Activated gamma-delta T cell treated with Interleukin-2 at 50 U/mL for 16 hours (primary cell): Measurements from ENCODE around the gene GPC6.

Experiments
- DNase-seq: peaks from one replicate; pipeline ENCODE4 v3.0.0-alpha.2; 2020

GPC6 gene

DNA sequence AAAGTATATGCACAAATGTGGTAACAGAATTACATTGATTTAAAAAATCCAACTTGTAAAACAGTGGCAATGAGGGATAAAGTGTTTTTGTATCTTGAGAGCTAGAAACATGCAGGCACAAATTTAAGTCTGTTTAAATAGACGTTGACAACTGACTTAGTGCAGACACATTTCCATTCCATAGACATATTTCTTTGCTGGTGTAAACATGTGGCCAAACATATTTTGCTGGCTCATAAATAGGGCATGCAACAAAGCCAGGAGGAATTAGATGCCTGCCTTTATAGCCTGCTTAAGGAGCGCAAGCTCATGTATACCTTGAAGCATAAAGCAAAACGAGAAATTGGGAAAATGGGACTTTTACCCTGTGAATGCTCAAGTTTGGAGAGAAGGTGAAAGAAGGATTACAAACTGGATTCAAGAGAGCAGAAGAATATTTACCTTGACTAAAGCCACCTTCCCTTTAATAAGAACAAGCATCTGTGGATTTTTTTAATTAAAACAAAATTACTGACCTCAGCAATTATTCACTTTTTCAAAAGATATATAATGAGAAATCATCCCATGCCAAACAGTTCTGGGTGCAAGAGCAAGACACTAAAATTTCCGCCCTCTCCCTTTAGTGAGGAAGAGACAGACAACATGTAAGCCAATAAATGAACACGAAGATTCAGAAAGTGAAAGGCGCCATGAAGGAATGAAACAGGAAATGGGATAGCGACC lies 1181.9 kb downstream of the GPC6 start:
- no peak for DNase-seq

- no peak for DNase-seq
These were observed 1185.1 kb downstream of the GPC6 start for GRCh38 chr13:94411747-94412146.

DNA sequence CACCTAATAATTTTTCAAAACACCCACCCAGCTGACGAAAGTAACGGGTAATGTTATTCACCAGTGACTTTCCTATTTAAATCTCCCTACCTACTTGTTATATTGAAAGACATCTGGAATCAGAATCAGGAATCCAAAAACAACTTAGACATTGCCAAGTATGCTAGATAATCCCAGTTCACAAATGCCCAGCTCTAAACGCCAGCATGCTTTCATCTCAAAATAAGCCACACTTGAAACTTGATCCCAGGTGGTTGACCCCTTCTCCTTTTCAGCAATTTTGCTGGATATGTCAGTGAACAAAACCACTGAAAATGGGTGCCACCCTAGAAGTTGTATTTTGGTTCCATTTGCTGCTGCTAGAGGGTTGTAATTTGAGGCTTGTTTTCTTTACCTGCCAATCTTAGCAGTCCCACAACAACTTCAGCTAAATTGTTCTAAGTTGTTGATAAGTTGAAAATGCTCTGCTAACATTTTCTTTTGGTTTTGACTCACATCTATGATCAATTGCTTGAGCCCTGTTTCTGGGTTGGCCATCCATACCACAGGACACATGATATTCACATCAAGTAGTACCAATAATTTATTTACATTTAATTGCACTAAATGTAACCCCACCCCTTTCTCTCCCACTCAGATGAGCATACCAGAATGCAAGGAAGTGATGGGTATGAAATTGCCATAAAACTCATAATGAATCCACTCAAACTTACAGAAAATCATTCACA lies 1186.4 kb downstream of the GPC6 start:
- no peak for DNase-seq

DNA sequence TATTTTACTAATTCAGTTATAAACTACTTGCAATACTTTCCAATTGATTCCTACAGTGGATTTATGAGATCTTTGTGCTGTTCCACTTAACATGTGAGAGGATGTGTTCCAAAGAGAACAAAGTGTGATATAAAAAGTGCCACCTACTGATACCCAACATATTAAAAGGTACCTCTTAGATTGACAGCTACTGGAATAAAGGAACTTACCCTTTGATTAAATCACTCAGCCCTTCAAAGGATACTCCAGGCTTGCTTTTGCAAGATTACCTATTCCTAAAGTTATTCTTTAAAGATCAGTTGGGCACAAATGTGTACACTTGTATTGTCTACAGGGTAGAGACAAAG lies 1187.0 kb downstream of the GPC6 start:
- DNase-seq, result no peak

DNA sequence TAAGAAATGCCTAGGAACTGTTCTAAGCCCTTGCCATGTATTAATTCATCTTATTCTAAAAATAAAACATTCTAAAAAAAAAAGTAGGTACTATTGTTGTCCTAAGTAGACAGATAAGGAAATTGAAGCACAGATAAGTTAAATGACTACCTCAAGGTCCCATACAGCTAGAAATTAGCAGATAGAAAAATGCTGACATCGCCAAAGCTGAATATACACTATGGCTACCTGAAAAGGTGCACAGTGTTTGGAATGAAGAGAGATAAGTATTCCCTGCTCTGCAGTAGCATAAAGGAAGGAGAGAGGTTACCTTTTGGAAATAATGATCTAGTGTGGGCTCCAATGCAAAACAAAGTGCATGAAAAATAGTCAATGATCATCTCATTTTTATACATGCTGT lies 1187.5 kb downstream of the GPC6 start:
- DNase-seq, result no peak

GRCh38 chr13:94414708-94415107 lies 1188.1 kb downstream of the GPC6 start:
- DNase-seq, result no peak

DNA sequence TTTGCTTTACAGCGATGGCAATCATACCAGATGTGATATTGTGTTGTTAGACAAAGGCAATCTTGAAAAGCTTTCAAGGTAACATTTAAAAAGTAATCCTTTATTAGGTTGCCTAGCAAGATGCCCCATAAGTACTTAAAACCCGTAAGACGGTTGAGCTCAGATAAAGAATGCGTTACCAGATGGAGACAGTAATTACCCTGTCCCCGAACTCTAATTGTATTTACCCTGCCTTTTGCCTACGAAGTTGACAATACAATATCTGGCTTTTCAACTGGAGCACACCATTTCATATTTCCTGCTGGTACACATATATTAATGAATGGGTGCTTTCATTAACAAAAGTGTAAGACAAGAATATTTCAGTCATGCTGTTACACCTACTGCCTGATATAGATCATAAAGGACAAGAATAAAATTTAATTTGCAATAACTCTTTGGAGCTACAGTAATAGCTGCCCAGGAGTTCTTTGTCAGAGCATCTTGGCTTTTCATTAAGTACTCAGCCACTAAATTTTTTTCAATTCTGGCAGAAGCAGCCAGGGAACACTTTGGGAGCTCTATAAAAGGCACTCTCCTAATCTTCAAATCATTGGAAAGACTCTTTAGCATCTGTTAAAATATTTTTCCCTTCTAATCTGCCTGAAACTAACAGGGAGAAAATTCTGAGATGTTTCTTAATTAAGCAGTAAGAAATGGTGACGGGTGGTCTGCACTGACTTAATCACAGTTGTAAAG lies 1189.1 kb downstream of the GPC6 start:
- no peak for DNase-seq

DNA sequence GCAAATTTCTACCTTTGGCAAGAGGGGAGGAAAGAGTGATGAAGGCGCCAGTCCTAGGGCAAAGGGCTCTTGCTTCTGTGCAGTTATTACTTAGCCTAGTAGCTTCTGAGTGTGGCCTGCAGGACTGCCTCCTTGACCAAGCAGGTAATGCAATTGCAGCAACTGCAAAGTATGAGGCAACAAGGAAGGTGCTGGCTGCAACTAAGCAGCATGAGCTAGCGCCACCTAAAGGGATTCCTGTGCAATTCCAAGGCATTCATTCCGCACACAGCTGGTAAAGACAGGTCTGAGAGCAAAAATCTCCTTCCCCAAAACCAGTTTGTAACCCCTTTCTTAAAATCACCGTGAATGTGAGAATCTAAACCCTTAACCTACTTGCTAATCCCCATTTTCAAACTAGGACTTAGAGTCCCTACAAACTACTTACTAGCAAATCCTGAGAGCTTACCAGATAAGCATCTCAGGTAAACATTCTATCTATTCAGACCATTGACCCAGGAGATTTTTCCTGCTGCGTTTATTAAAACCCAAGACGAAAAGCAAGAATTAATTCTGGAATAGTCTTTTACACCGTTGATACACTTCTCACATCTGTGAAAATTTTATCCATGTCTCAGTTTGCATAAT lies 1190.0 kb downstream of the GPC6 start:
- no peak for DNase-seq

DNA sequence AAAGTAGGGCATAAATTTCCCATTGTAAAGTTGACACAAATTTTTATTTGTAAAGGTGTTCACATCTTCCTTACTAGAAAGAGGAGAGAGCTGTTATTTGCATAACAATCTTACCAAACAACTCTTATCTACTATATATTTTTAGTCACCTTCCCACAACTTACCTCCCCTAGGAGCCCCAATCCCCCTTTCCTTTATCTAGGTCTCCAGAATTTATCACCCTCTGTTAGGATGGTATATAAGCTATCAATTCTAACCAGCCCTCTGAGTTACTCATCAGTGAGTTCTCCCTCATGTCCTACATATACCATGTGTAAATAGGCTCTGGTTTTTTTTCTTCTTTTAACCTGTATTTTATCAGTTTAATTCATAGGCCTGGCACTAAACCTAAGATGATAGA lies 1190.7 kb downstream of the GPC6 start:
- DNase-seq, result no peak

GRCh38 chr13:94419304-94419924 lies 1192.8 kb downstream of the GPC6 start:
- DNase-seq, result no peak

DNA sequence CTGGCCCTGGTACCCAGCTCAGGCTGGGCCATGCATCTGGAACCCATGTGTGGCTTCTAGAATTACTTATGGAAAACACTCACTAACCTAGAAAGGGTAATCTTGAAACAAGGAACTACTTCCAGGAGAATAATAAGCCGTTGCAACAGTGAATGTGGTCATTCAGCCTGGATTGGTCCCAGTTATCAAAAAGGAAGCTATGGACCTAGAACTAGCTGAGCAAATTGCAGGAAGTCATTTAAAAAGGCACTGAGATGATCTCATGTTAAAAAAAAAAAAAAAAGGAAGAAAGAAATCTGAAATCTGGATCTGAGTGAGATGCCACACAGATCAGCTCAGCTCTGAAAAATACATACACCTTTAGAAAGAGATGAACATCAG lies 1193.3 kb downstream of the GPC6 start:
- no peak for DNase-seq

- DNase-seq, result no peak
These were observed 1200.8 kb downstream of the GPC6 start for GRCh38 chr13:94427313-94427953.

DNA sequence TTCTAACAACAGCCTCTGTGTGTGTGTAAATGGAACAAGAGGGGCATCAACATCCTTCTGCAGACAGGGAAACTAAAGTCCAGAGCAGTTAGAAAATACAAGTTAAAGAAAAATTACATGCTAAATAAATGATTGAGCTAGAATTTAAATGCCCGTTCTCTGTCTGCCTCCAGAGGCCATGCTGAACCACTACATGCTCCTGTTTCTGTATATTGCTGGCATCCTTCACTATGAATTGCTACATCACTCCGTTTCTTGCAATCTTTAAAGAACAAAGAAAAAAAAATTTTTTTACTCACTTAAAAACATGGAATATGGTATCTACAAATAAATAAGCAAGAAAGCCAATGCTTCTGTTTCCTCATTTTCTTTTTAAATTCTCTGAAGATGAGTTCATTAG lies 1205.0 kb downstream of the GPC6 start:
- DNase-seq, result no peak

GRCh38 chr13:94431987-94432386 lies 1205.4 kb downstream of the GPC6 start:
- no peak for DNase-seq

GRCh38 chr13:94433055-94433961 lies 1206.7 kb downstream of the GPC6 start:
- DNase-seq, result no peak

- DNase-seq, result no peak
These were observed 1209.1 kb downstream of the GPC6 start for GRCh38 chr13:94435604-94436226.

DNA sequence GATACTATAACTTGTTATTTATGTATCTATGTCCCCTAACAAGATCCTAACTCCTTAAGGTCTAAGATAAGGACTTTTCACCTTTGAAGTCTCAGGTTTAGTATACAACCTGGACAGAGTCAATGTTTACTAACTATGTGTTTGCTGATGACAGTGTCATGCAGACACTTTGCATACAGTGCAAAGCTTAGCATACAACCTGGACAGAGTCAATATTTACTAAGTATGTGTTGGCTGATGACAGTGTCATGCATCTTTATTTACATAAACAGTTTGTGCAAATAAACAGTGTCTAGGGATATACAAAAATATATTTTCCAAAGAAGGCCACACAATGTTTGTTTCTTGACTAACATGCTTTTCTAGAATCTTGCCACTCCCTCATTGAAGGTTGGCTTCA lies 1218.2 kb downstream of the GPC6 start:
- DNase-seq, result no peak

GRCh38 chr13:94454334-94454733 lies 1227.7 kb downstream of the GPC6 start:
- DNase-seq, result no peak

DNA sequence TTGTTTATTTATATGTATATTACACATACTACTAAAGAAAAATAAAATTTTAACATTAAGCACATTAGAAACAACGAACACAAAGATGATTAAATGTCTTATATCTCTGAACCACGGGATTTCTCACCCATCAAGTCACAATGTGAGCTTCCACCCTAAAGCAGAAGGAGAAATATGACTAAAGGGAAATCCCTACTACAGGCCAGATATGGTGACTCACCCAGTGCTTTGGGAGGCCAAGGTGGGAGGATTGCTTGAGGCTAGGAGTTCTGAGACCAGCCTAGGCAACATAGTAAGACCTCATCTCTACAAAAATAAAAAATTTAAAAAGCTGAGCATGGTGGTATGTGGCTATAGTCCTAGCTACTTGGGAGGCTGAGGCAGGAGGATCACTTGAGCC lies 1228.3 kb downstream of the GPC6 start:
- DNase-seq, result no peak

DNA sequence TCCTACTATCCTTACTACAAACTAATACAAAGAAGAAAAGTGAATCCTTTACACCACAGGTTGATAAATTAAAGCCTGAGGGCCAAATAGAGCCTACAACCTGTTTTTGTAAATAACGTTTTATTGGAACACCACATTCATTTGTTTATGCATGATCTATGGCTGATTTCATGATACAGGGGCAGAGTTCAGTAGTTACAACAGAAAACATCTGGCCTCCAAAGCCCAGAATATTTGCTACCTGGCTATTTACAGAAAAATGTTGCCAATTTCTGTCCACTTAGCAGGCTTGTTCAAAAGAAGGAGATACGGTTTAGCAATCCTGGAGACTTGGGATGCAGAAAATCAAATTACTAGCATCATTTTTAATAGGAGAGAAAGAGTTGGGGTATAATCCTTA lies 1228.8 kb downstream of the GPC6 start:
- DNase-seq, result no peak
